Upper lobe of left lung (tissue), 6 donors: ENCODE measurements around the gene SHROOM4. TPM values are rescaled to one million over a fixed set of nuclear protein-coding genes. Genes with fewer than 3 reads are reported as not detected.

Experiments used
- ATAC-seq, 2 donors: fragments of 200-7000 bp; cut with Tn5 transposase; one replicate each; pipeline ENCODE4 v1.9.1; 2022; ENCODE audit warnings: mild to moderate bottlenecking in 2 of 2, moderate library complexity in 2 of 2; ENCODE audit not compliant: low FRiP score in 2 of 2
- DNase-seq, 2 donors: peaks; one replicate each; pipeline ENCODE4 v3.0.0-alpha.2; 2019 to 2020
- H3K27ac ChIP-seq, 4 donors: fragments of 200-600 bp; sonication (generic); one replicate each; pipeline ENCODE4 v1.5.1; 2016 to 2019
- H3K27me3 ChIP-seq, 4 donors: fragments of 200-600 bp; sonication (generic); one replicate each; pipeline ENCODE4 v1.5.1; 2017 to 2019
- H3K36me3 ChIP-seq, 4 donors: fragments of 200-600 bp; sonication (generic); one replicate each; pipeline ENCODE4 v1.5.1; 2016 to 2019
- H3K4me1 ChIP-seq, 4 donors: fragments of 200-600 bp; sonication (generic); one replicate each; pipeline ENCODE4 v1.5.1; 2018 to 2019
- H3K4me3 ChIP-seq, 4 donors: fragments of 200-600 bp; sonication (generic); one replicate each; pipeline ENCODE4 v1.5.1; 2017 to 2019; ENCODE audit warnings: mild to moderate bottlenecking in 2 of 4, moderate library complexity in 1 of 4
- H3K9me3 ChIP-seq, 4 donors: fragments of 200-600 bp; sonication (generic); one replicate each; pipeline ENCODE4 v1.5.1; 2018 to 2019
- EP300 ChIP-seq, 4 donors: sonication (generic); formaldehyde crosslinking; IDR thresholded peaks; one replicate each; pipeline ENCODE4 v1.5.1; 2017; ENCODE audit warnings: antibody characterized with exemption in 4 of 4, control low read depth in 2 of 4
- POLR2A ChIP-seq, 4 donors: fragments of 450-650 bp; IDR thresholded peaks; one replicate each; pipeline ENCODE4 v1.5.1; 2016 to 2017; ENCODE audit warnings: antibody characterized with exemption in 4 of 4, mild to moderate bottlenecking in 2 of 4
- POLR2AphosphoS5 ChIP-seq, 2 donors: sonication (generic); formaldehyde crosslinking; IDR thresholded peaks; one replicate each; pipeline ENCODE4 v1.5.1; 2017; ENCODE audit warnings: antibody characterized with exemption in 2 of 2
- WGBS, 2 donors: methylation state at CpG; one replicate each; pipeline ENCODE4 v1.1.5; 2017 to 2018; 5-methylcytosine and 5-hydroxymethylcytosine counted together
- total RNA-seq, 6 donors: library from RNA; depleted of rRNA in 4 of 6; stranded (reverse); fragments of >200 nt in 4 of 6; gene quantifications; one replicate each; pipeline versions ENCODE4 v1.1.0 to v1.2.1, GENCODE V29; 2016 to 2021
- TF ChIP-seq, protein P1 (sequence below), 6 experiments: fragments of 450-650 bp in 4 of 6; fragments of 200-600 bp in 2 of 6; sonication (generic) in 2 of 6; IDR thresholded peaks; one replicate each; pipeline ENCODE4 v1.5.1; 2016 to 2019; ENCODE audit warnings: antibody characterized with exemption in 6 of 6
- donor health status: DM: no; HTN: no; CAD: no; lungs with moderate emphysema.
- donor health status: DM: no; HTN: yes; CAD: no; lungs with severe emphysema.

Gene SHROOM4
- total RNA-seq, 6 donors from 2014 or later: 26.7 to 51.4 (median 35.3) TPM

DNA sequence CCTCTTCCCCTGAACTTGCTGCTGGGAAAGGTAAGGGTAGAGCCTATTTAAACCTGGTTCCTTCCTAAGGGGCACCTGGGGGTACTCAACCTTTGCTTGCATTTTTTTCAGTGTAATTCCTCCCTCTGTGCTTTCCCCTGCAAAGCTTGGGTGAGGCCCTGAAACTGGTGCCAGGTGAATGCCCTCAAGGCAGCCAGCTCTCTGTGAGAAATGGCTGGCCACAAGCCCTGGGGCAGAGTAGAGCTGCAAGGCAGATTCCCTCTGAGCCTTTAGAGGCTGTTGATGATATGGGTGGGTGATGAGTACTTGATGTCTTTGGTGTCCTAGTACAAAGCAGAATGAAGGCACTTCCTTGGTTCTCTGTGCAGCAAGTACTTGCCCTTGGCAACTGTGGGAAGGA lies 217.9 kb downstream of the SHROOM4 start:
- Histone ChIP-seq H3K27ac (peak overlapping the region in 2 of 4 donors; percentile 20 to 28), H3K27me3 (no peaks in the 10 kb centered on the region), H3K4me1 (peaks cover 0 to 13% (median 0%) of the 10 kb centered on the region in 4 donors), H3K36me3 (peaks cover 0 to 61% (median 6%) of the 10 kb centered on the region in 4 donors), H3K9me3 (no peaks in the 10 kb centered on the region), H3K4me3 (no peak overlapping the region)
- DNase-seq (no peak), ATAC-seq (no peak)
- TF ChIP-seq, protein P1, sequence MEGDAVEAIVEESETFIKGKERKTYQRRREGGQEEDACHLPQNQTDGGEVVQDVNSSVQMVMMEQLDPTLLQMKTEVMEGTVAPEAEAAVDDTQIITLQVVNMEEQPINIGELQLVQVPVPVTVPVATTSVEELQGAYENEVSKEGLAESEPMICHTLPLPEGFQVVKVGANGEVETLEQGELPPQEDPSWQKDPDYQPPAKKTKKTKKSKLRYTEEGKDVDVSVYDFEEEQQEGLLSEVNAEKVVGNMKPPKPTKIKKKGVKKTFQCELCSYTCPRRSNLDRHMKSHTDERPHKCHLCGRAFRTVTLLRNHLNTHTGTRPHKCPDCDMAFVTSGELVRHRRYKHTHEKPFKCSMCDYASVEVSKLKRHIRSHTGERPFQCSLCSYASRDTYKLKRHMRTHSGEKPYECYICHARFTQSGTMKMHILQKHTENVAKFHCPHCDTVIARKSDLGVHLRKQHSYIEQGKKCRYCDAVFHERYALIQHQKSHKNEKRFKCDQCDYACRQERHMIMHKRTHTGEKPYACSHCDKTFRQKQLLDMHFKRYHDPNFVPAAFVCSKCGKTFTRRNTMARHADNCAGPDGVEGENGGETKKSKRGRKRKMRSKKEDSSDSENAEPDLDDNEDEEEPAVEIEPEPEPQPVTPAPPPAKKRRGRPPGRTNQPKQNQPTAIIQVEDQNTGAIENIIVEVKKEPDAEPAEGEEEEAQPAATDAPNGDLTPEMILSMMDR (IDR thresholded peaks at IDR 0.05): no peak
- TF ChIP-seq POLR2A (IDR thresholded peaks at IDR 0.05): no peak
- no peak for TF ChIP-seq POLR2AphosphoS5 (IDR thresholded peaks at IDR 0.05)
- no peak for TF ChIP-seq EP300 (IDR thresholded peaks at IDR 0.05)

DNA sequence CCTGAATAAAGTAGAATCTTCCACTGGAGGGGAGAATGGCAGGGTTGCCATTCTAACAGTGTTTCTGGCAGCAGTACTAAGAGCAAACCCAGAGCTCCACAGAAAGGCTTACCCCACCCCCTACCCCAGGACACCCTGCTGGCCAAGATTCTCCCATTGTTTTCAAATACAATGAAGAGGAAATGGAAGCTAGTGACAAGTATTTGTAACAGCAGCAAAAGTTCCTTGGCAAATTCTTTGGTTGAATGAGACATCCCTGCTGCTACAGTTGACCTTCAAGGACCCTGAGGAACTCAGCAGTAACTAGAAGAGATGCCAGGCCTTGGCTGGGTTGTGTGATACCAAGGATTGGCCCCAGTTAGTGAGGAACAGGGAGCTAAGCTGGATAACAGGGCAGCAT lies 219.2 kb downstream of the SHROOM4 start:
- no peak overlapping the region for H3K4me3 ChIP-seq
- H3K27me3 ChIP-seq: no peaks in the 10 kb centered on the region
- no peak overlapping the region for H3K27ac ChIP-seq
- TF ChIP-seq POLR2AphosphoS5 (IDR thresholded peaks at IDR 0.05) (no peak), POLR2A (IDR thresholded peaks at IDR 0.05) (no peak), EP300 (IDR thresholded peaks at IDR 0.05) (no peak)
- TF ChIP-seq, protein P1 (IDR thresholded peaks at IDR 0.05): no peak
- peaks cover 0 to 13% (median 0%) of the 10 kb centered on the region in 4 donors for H3K4me1 ChIP-seq
- ATAC-seq (no peak), DNase-seq (no peak)
- peaks cover 0 to 49% (median 6%) of the 10 kb centered on the region in 4 donors for H3K36me3 ChIP-seq
- H3K9me3 ChIP-seq: no peaks in the 10 kb centered on the region

DNA sequence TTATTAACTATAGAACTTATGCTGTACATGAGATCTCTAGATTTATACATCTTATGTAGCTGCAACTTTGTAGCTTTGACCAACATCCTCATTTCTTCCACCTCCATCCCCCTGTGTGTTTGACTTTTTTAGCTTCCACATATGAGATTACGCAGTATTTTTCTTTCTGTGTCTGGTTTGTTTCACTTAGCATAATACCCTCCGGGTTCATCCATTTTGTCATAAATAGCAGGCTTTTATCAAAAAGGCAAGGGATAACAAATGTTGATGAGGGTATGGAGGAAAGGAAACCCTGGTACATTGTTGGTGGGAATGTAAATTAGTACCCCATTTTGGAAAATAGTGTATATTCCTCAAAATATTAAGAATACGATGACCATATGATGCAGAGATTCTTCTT lies 227.0 kb downstream of the SHROOM4 start:
- Histone ChIP-seq H3K27ac (no peak overlapping the region), H3K9me3 (peaks cover 0 to 4% (median 0%) of the 10 kb centered on the region in 4 donors), H3K4me3 (no peak overlapping the region), H3K4me1 (no peaks in the 10 kb centered on the region), H3K27me3 (no peaks in the 10 kb centered on the region), H3K36me3 (peaks cover 0 to 4% (median 0%) of the 10 kb centered on the region in 4 donors)
- no peak for DNase-seq
- 91 to 94% methylated on average over 3 of the region's 3 CpGs for WGBS, 2 donors
- no peak for ATAC-seq
- no peak for TF ChIP-seq POLR2A (IDR thresholded peaks at IDR 0.05)
- TF ChIP-seq EP300 (IDR thresholded peaks at IDR 0.05): no peak
- no peak for TF ChIP-seq POLR2AphosphoS5 (IDR thresholded peaks at IDR 0.05)
- TF ChIP-seq, protein P1 (IDR thresholded peaks at IDR 0.05): no peak

DNA sequence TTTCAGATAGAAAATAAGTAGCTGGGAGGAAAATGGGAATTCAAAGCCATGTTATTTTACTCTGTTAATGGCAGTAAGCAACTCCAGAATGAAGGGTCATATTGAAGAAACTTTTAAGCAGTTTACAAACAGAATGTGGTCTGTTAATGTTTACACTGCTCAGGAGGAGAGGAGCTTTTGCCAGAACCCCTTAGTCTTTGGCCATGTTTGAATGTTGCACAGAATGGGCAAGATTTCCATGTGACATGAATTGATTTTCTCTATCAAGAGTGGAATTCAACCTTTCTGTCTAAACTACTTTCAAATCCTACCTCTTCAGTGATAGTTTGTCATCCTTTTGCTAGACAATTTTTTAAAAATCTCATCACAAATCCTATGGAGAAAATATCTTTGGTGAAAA lies 227.6 kb downstream of the SHROOM4 start:
- DNase-seq: no peak
- Histone ChIP-seq H3K4me3 (no peak overlapping the region), H3K9me3 (peaks cover 0 to 4% (median 0%) of the 10 kb centered on the region in 4 donors), H3K27ac (no peak overlapping the region), H3K27me3 (no peaks in the 10 kb centered on the region), H3K4me1 (no peaks in the 10 kb centered on the region), H3K36me3 (peaks cover 0 to 4% (median 0%) of the 10 kb centered on the region in 4 donors)
- TF ChIP-seq EP300 (IDR thresholded peaks at IDR 0.05) (no peak), POLR2AphosphoS5 (IDR thresholded peaks at IDR 0.05) (no peak), POLR2A (IDR thresholded peaks at IDR 0.05) (no peak)
- TF ChIP-seq, protein P1 (IDR thresholded peaks at IDR 0.05): no peak
- no peak for ATAC-seq

DNA sequence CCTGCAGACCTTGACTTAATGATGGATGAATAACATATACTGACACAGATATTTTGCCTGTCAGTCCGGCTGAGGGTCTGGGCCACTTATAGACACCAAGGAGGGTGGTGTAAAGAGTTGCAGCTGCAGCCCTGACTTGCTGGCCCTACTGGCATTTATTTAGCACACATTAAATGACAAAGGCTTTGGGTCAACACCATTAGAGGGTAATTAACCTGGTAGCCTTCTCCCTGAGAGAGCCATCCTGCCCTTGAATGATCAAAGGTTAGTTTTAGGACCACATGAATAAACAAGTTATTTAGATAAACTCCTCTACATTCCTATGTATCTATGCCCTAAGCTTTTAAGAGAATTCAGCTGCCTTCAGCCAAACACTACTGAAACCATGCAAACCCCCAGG lies 232.6 kb downstream of the SHROOM4 start:
- no peak overlapping the region for H3K4me3 ChIP-seq
- no peaks in the 10 kb centered on the region for H3K4me1 ChIP-seq
- H3K27ac ChIP-seq: no peak overlapping the region
- no peak for TF ChIP-seq EP300 (IDR thresholded peaks at IDR 0.05)
- no peak for TF ChIP-seq POLR2A (IDR thresholded peaks at IDR 0.05)
- TF ChIP-seq, protein P1 (IDR thresholded peaks at IDR 0.05): no peak
- TF ChIP-seq POLR2AphosphoS5 (IDR thresholded peaks at IDR 0.05): no peak
- peaks cover 0 to 4% (median 0%) of the 10 kb centered on the region in 4 donors for H3K9me3 ChIP-seq
- DNase-seq (no peak), ATAC-seq (no peak)
- H3K36me3 ChIP-seq: no peaks in the 10 kb centered on the region
- 68 to 91% methylated on average over 1 of the region's 1 CpG for WGBS, 2 donors
- no peaks in the 10 kb centered on the region for H3K27me3 ChIP-seq
